ENCODE data around the gene DPEP2NB.
A peak's percentile ranks its signal among the peaks of the same experiment; 100 is the strongest.
"Not testable (repeated sequence)": the region's sequence is repeated elsewhere in the genome, so short reads cannot be mapped to it uniquely, and the experiment has no call there.

The DPEP2NB gene, protein sequence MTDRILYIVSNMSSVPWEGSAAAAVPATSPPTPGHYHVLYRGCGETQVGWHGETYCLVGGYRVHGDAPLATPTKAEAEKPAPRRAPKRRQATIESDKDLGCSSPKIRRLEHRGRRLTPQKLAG

DNA sequence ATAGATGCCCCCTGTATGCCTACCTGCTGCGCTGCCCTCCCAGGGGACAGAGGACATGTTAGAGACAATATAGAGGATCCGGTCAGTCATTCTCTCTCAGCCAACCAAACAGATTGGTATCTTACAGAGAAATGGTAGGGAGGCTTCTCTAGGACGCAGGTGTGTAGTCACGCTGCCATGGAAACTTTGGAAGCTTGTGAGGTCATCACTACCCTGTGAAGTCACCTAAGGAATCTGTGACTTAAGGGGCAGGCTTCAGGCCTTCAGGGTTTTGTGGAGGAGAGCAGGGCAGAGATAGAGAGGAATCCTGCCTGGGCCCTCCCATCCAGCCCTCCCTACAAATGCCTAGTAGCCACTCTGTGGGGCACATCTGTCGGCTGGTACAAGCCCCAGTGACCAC lies at the start of gene DPEP2NB:
Gene DPEP2NB, minus strand, starts transcription at position 231 of the 400 bp plus-strand sequence. Its CDS starts 141 bp downstream, at position 90.
- no peak for DNase-seq

DNA sequence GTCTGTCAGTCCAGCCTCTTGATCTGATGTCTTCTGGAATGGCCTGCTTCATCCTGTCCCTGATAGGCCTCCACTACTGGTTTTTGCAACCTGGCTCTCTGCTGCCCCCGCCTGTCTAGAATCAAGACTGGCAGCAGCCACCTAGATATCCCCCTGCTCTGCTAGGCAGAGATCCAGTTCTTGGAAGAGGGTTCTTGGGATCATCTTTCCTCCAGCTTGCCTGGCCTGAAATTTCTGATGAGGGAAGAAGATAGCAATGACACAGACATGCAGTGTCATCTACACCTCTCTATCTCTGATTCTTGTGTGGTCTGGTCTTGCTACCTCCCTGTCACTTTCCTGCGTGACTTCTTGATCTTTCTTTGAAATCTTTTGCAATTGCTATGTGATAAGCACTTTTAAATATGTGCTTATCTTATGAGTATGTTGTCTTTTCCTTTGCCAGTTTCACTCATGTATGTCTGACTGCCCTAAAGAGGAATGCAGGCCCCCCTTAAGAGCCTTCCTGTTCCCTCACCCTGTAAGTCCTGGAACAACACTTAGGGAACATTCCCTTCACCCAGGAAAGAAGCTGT lies 49.2 kb upstream of the DPEP2NB start:
- peak; percentile 23 for DNase-seq

DNA sequence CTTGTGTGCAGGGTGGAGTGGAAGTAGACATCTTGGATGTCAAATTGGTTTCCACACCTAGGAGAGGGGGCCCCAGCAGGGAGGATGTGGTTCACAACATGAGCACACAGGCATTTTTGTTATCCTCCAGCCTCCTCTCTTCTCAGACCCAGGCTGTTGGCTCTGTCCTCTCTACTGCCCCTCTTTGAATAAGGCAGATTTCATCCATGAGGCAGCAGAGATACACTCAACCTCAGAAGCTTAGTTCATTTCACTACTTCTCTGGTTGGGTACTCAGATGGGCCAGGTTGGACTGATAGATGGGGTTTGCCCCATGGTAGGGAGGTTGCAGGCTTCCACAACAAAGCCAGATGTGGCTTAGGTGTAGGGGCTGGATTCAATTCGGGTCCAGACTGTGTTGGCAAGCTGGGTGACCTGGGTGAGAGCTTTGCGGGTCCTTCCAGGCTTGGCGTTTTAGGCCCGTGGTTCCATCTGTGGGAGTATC lies 47.2 kb upstream of the DPEP2NB start:
- DNase-seq, result no peak

DNA sequence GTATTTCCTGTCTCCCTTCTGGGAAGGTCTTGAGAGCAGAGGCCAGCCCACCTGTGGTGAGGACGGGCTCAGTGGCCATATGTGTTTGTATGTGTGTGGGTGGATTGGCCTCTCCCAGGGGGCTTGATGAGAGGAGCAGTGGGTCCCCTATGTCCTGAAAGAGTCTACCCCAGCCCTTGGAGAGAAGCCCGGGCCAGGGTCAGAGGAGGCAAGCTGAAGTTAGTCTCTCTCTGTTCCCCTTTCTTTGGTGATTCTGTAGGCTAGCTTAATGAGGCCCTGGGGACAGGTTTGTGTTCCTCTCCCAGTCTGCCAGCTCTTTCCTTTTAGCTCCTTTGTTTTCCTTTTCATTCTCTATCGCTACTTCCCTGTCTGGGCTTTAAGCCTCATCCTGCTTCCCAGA lies 45.7 kb upstream of the DPEP2NB start:
- no peak for DNase-seq

DNA sequence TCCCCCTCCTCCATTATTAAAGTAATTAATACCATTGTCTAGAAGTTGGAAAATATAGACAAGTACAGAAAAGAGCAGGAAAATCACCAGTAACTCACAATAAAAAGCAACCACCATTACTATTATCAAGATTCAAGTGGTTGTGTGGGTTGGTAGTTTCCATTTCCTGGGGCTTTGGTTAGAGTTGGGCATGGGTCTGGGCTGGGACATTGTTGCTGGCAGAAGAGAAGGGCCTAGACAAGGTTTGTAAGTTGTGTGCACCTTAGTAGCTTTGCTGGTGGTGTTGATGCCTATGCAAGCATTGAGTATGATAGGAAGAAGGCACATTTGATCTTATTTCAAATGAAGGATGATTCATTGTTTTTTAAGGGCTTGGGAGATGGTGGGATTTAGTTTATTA lies 44.1 kb upstream of the DPEP2NB start:
- DNase-seq, result no peak

DNA sequence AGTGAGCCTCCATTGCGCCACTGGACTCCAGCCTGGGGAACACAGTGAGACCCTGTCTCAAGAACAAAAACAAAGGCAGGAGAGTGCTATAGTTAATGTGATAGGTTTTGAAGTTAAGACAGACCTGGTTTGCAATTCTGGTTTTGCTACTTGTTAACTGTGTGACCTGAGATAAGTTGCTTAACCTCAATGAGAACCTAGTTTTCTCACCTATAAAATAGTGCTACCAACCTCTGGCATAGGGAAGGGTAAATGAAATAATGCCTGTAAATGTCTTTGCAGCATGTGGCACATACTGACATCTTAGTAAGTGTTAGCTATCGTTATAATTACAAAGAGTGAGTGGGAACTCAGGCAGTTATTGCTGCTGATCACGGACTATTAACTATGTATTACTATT lies 39.7 kb upstream of the DPEP2NB start:
- DNase-seq, result no peak

DNA sequence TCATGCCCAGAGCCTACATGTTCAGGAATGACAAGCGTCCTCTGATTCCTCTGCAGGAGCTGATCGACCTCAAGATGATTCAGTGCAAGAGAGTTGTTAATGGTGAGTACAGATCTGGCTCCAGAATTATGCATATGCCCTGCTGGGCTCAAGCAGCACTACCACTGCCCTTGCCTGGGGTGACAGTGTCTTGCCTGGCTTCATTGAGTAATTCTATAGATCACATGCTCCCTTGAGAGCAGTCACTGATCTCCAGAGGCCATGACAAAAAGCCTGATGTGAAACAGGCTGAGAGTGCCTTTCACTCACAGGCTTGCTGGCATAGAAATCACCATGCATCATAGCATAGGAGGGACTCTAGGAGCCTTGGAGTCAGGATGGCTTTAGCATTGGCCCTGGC lies 33.7 kb upstream of the DPEP2NB start:
- DNase-seq, result no peak

DNA sequence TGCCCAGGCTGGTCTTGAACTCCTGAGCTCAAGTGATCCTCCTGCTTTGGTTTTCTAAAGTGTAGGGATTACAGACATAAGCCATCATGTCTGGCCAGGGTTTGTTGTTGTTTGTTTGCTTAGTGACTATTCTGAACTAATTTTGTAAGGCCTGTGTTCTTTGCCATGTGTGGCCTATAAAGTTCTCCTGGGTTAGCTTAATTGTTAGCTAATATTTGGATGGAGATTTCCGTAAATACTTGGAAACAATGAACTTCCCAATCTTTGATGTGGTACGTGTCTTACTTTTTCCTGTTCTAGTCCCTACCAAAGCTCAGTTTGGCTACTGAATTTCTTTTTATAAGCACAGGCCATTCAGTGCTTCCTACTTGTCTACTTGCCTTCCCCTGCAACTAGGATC lies 32.3 kb upstream of the DPEP2NB start:
- DNase-seq, result no peak

DNA sequence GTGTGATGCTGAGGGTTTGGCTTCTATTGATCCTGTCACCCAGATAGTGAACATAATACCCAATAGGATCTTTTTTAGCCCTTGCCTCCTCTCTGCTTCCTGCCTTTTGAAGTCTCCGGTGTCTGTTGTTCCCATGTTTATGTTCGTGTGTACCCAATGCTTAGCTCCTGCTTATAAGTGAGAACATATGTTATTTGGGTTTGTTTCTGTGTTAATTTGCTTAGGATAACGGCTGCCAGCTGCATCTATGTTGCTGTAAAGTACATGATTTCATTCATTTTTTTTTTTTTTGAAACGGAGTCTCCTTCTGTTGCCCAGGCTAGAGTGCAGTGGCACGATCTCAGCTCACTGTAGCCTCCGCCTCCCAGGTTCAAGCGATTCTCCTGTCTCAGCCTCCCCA lies 30.4 kb upstream of the DPEP2NB start:
- no peak for DNase-seq

DNA sequence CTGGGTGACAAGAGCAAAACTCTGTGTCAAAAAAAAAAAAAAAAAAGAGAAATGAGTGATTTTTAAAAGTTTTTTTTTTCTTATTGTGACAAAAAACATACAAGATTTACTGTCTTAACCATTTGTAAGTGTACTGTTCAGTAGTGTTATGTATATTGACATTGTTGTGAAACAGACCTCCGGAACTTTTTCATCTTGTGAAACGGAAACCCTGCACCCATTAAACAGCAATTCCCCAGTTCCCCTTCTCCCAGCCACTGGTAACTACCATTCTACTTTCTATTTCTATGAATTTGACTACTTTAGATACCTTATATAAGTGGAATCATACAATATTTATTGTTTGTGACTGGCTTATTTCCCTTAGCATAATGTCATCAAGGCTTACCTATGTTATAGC lies 26.1 kb upstream of the DPEP2NB start:
- DNase-seq, result no peak

DNA sequence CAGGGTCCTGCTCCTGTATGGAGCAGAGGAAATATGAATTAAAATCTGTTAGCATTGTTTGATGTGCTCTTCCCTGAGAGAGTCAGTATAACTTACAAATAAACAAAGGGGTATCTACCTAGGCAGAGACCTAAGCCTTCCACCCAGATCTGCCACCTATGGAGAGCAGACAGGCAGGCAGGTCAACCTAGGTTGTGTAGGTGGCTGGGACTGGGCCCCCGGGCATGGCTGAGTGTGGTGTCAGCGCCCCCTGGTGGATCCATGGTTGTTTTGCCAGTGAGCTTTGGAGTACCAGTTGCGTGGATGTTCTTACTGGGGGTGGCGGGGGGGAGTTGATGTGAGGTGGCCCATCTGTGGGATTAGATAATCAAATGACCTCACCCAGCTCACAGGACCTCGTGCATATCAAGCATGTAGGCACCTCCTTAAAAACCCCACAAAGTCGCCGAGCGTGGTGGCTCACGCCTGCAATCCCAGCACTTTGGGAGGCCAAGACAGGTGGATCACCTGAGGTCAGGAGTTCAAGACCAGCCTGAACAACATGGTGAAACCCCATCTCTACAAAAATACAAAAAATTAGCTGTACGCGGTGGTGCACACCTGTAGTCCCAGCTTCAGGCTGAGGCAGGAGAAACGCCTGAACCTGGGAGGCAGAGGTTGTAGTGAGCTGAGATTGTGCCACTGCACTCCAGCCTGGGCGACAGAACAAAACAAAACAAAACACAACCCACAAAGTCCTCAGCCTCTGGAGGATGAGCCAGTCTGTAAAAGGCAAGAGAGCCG lies 25.0 kb upstream of the DPEP2NB start:
- DNase-seq, result peak; percentile 65

DNA sequence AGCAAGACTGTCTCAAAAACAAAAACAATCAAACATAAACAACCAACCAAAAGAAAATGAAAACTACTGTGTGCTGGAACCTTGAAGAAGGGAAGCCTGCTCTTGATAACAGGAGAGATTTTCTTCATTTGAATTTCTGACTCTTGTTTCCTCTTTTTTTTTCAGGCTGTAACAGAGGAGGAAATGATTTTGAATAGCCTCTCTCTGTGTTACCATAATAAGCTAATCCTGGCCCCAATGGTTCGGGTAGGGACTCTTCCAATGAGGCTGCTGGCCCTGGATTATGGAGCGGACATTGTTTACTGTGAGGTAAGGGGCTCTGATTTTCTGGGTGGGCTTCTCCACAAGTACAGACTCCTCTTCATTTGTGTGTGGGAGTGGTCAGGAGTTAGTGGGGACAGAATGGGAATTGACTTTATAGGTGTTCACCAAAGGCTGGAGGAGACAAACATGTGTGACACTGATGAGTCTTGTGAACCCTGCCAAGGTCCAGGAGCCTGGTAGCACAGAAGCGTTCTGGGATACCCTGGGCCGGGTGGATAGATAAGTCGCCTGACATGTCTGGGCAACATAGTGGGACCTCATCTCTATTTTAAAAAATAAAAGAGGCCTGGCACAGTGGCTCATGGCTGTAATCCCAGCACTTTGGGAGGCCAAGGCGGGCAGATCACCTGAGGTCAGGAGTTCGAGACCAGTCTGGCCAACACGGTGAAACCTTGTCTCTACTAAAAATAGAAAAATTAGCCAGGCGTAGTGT lies 22.3 kb upstream of the DPEP2NB start:
- no peak for DNase-seq

DNA sequence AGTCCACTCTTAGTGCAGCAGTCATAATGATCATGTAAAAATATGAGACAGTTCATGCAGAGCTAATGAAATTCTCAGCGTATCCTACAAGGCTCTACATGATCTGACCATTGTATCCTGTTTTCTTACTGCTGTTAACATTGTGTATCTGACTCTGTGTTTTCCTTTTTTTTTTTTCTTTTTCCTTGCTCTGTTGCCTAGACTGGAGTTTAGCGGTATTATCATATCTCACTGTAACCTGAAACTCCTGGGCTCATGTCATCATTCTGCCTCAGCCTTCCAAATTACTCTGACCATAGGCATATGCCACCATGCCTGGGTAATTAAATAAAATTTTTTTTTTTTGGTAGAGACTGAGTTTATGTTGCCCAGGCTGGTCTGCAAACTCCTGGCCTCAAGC lies 19.5 kb upstream of the DPEP2NB start:
- DNase-seq, result no peak

DNA sequence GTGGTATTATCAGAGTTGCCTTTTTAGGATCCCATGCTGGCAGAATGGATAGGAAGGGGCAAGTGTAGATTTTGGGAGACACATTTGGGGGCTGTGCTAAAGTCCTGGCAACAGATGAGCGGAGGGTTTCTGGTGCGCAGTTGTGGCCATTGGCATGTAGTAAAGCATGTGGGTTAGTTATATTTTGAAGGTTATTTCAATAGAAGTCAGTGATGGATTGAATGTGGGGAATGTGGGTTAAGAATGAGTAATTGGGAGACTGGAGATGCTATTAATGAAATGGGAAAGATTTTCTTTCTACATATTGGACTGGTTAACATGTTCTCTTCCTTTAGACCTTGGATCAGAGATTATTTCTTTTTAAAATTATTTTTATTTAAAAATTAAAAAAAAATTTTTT lies 17.4 kb upstream of the DPEP2NB start:
- DNase-seq, result no peak

DNA sequence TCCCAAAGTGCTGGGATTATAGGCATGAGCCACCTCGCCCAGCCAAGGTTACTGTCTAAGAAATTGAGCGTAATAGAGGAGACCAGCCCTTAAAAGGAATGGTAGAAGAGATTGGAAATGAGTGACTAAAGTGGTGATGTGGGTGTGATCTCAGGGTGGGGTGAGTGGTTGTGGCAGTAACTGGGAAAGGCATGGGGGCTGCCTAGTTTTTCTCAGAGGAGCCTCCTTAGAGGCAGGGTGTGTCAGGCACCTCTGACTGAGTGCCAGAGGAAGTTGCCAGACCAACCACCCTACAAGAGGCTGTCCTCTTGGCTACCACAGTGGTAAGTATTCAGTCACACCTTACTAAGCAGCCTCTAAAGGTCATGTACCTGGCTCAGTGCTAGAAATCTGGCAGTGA lies 16.2 kb upstream of the DPEP2NB start:
- no peak for DNase-seq

DNA sequence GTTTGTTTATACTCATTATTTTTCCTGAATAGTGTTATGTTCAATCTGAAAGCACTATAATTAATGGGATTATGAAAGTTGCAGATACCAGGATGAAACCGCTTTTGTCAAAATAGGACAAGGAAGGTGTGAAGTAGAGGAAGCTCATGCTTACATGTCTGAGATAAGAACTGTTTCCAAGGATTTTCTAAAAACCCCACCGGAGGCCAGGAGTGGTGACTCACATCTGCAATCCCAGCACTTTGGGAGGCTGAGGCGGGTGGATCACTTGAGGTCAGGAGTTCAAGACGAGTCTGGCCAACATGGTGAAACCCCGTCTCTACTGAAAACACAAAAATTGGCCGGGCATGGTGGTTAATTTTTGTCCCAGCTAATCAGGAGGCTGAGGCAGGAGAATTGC lies 14.4 kb upstream of the DPEP2NB start:
- not testable (repeated sequence) for DNase-seq

DNA sequence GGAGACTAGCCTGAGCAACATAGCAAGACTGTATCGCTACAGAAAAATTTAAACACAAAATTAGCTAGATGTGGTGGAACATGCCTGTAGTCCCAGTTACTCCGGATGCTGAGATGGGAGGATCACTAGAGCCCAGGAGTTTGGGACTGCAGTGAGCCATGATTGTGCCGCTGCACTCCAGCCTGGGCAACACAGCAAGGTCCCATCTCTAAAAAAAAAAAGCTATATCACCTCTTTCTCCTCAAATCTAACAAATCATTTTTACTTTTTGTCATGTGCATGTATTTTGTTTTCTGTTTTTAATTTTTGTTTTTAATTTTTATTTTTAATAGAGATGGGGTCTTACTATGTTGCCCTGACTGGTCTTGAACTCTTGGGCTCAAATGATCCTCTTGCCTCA lies 13.3 kb upstream of the DPEP2NB start:
- no peak for DNase-seq

DNA sequence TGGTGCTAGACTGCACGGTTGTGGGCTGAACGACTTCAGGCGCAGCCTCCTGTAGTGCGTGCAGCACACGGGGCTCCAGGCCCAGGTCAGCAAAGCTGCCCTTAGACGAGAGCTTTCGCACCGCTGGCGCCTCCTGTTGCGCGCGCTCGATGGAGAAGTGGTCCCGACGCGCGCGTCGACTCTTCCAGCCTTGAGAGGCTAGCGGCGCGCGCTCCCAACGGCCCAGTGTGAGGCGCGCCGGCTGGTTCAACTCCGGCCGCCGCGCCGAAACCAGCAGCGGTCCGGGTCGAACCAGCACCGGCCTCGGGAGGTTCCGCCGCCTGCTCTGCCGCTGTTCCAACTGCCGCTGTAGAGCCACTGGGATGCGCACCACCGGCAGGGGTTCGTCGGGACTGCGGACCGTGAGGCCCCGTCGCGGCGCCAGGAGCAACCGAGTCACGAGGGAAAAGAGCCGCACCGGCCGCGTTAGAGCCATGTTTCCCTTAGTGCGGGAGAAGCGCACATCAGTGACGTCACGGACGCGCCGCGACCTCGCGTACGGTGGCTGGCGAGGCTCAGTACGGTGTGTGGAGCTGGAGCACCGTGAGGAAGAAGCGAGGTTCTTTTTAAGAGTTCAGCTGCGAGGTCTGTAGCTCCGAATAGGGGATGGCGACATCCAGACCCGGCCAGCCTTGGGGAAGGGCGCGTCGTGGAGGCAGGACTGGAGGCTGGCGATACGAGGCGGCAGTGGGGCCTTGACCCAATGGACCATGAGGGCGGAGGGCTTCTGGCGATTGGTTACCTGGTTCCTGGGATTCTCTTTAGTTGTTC lies 7.2 kb upstream of the DPEP2NB start, which contains the start of the genes DDX28 and DUS2:
Gene DDX28, minus strand, starts transcription at position 505 of the 810 bp plus-strand sequence. Its CDS starts 30 bp downstream, at position 475.
Gene DUS2, plus strand, starts transcription at position 557 of the 810 bp plus-strand sequence. CDS start 14,740 bp downstream, outside the sequence.
- DNase-seq, result peak; percentile 80

DNA sequence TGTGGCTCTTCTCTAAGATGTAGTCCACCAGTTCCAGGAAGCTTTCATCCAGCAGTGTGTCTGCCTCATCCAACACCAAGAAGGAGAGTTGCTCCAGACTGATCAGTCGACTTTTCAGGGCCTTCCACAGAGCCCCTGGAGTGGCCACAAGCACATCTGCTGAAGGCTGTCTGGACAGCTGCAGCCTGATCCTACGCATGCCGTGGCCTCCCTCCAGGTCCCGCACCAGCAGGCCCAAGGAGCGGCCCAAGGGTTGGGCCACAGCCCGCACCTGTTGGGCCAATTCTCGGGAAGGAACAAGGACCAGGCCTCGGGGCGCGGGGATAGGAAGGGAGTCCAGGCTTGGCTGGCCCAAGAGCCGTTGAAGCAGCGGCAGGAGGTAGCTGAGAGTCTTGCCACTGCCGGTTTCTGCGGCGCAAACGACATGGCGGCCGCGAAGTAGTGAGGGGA lies 6.6 kb upstream of the DPEP2NB start:
- no peak for DNase-seq

DNA sequence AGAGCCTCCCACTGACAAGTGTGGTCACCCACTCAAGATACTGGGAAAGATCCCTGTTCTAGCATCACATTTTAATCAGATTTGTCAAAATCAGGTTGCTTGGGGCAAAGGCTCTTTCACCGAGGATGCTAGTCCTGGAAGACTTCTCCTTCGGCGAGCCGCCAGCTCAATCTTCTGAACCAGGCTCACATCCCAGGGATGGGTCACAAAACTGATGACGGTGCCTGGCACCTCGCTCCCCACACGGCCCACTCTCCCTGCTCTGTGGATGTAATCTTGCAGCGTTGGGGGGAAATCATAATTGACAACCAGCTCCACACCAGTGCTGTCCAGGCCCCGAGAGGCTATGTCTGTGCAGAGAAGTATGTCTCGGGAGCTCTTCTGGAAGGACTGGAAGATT lies 5.8 kb upstream of the DPEP2NB start:
- DNase-seq, result no peak

DNA sequence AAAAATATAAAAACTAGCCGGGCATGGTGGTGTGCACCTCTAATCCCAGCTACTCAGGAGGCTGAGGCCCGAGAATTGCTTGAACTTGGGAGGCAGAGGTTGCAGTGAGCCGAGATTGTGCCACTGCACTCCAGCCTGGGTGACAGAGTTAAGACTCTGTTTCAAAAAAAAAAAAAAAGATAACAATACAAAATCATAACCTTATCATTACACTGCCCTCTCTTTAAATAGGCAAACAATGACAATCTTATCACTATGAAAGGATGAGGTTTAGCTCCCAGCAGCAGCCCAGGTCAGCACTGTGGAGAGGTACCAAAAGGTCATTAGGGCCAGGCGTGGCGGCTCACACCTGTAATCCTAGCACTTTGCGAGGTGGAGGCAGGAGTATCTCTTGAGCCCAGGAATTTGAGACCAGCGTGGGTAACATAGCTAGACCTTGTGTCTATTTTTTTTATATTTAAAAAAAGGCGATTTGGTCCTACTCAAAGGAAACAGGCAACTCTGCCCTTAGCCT lies 3.5 kb upstream of the DPEP2NB start:
- no peak for DNase-seq

DNA sequence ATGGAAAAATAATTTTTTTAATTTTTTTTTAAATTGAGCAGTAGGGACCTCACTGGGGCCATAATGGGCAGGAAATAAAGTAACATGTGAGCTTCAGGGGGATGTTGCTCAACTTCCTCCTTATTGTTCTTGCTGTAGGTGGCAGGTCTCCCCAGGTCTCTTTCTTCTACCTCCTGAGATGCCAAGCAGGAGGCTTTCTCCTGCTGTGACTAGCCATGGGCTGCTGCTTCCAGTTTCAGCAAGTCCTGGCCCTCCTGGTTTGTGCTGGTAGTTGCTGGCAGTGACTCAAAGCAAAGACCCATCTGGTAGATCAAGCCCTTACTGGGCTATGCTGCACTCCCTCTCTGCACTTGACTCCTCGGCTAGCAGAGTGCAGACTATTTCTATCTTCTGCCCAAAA lies 2.3 kb downstream of the DPEP2NB start:
- DNase-seq, result no peak
